HG02885 (cell line): ENCODE measurements around the gene TBC1D5.

ENCODE experiments used
- ATAC-seq: cut with Tn5 transposase; IDR thresholded peaks from one replicate; pipeline ENCODE4 v1.9.1; 2021; ENCODE audit warnings: mild to moderate bottlenecking; ENCODE audit not compliant: unreplicated experiment, poor library complexity

The TBC1D5 gene

GRCh38 chr3:17322106-17322793, 420.2 kb downstream of the TBC1D5 start:
- peak; percentile 67 for ATAC-seq

GRCh38 chr3:17320266-17320665, 422.2 kb downstream of the TBC1D5 start:
- no peak for ATAC-seq

GRCh38 chr3:17315897-17316296, 426.5 kb downstream of the TBC1D5 start:
- no peak for ATAC-seq

GRCh38 chr3:17314171-17314570, 428.3 kb downstream of the TBC1D5 start:
- ATAC-seq = no peak

- ATAC-seq = no peak
Observed at GRCh38 chr3:17313746-17314145, 428.7 kb downstream of the TBC1D5 start.

GRCh38 chr3:17310983-17311382, 431.4 kb downstream of the TBC1D5 start:
- ATAC-seq = no peak

- no peak for ATAC-seq
Observed at GRCh38 chr3:17307887-17308286, 434.5 kb downstream of the TBC1D5 start.

- ATAC-seq = no peak
Observed at GRCh38 chr3:17307482-17307881, 434.9 kb downstream of the TBC1D5 start.

GRCh38 chr3:17304969-17305368, 437.5 kb downstream of the TBC1D5 start:
- no peak for ATAC-seq

- ATAC-seq = no peak
Observed at GRCh38 chr3:17302774-17303173, 439.7 kb downstream of the TBC1D5 start.

- no peak for ATAC-seq
Observed at GRCh38 chr3:17302170-17302569, 440.3 kb downstream of the TBC1D5 start.

GRCh38 chr3:17301271-17301670, 441.2 kb downstream of the TBC1D5 start:
- ATAC-seq = no peak

- ATAC-seq = no peak
Observed at GRCh38 chr3:17300441-17300840, 442.0 kb downstream of the TBC1D5 start.

- ATAC-seq = no peak
Observed at GRCh38 chr3:17298038-17298437, 444.4 kb downstream of the TBC1D5 start.

- no peak for ATAC-seq
Observed at GRCh38 chr3:17292556-17292955, 449.9 kb downstream of the TBC1D5 start.

- ATAC-seq = no peak
Observed at GRCh38 chr3:17290894-17291293, 451.5 kb downstream of the TBC1D5 start.

- no peak for ATAC-seq
Observed at GRCh38 chr3:17288839-17289399, 453.5 kb downstream of the TBC1D5 start.

GRCh38 chr3:17287006-17287689, 455.3 kb downstream of the TBC1D5 start:
- no peak for ATAC-seq

GRCh38 chr3:17278006-17278405, 464.4 kb downstream of the TBC1D5 start:
- ATAC-seq = no peak

GRCh38 chr3:17266846-17267245, 475.6 kb downstream of the TBC1D5 start:
- no peak for ATAC-seq

GRCh38 chr3:17261627-17262369, 480.6 kb downstream of the TBC1D5 start:
- ATAC-seq = no peak
